DOHH2 (cell line): ENCODE measurements around the gene SLC12A4.

Experiments used
- H3F3A ChIP-seq: fragments of 200-600 bp; sonication (generic), shearing (Covaris generic); 2 replicates; pipeline ENCODE4 v1.6.0; 2016; ENCODE audit warnings: antibody characterized with exemption, mild to moderate bottlenecking; ENCODE audit not compliant: control insufficient read depth, insufficient read depth
- H3K27ac ChIP-seq: fragments of 200-600 bp; sonication (generic); 2 replicates; pipeline ENCODE4 v1.5.1; 2014; ENCODE audit warnings: low read depth, mild to moderate bottlenecking, low read length, moderate library complexity
- H3K27me3 ChIP-seq: fragments of 200-600 bp; sonication (generic); 2 replicates; pipeline ENCODE4 v1.6.1; 2014; ENCODE audit warnings: mild to moderate bottlenecking, low read length, mixed read lengths; ENCODE audit not compliant: control insufficient read depth
- H3K36me3 ChIP-seq: fragments of 200-600 bp; sonication (generic); 2 replicates; pipeline ENCODE4 v1.6.1; 2014; ENCODE audit warnings: mild to moderate bottlenecking, low read length, moderate library complexity, mixed read lengths; ENCODE audit not compliant: control insufficient read depth
- H3K4me1 ChIP-seq: fragments of 200-600 bp; sonication (generic); 2 replicates; pipeline ENCODE4 v1.6.1; 2014; ENCODE audit warnings: mild to moderate bottlenecking, low read length, mixed read lengths; ENCODE audit not compliant: control insufficient read depth
- H3K4me2 ChIP-seq: fragments of 200-600 bp; sonication (generic); 2 replicates; pipeline ENCODE4 v1.6.0; 2014; ENCODE audit warnings: mild to moderate bottlenecking, low read length, moderate library complexity
- H3K4me3 ChIP-seq: fragments of 200-600 bp; sonication (generic); 2 replicates; pipeline ENCODE4 v1.5.1; 2014; ENCODE audit warnings: mild to moderate bottlenecking, low read length, mixed read lengths
- H3K79me2 ChIP-seq: fragments of 200-600 bp; sonication (generic); 2 replicates; pipeline ENCODE4 v1.6.1; 2014; ENCODE audit warnings: mild to moderate bottlenecking, low read length, mixed read lengths; ENCODE audit not compliant: control insufficient read depth
- H3K9me2 ChIP-seq: fragments of 200-600 bp; sonication (generic); replicated peaks from 2 replicates; pipeline ENCODE4 v1.6.1; 2014; ENCODE audit warnings: mild to moderate bottlenecking, low read length, mixed read lengths; ENCODE audit not compliant: control insufficient read depth
- H3K9me3 ChIP-seq: fragments of 200-600 bp; sonication (generic); 2 replicates; pipeline ENCODE4 v1.6.1; 2014; ENCODE audit warnings: antibody characterized with exemption, low read length, mixed read lengths; ENCODE audit not compliant: control insufficient read depth, insufficient read depth
- H4K20me1 ChIP-seq: fragments of 200-600 bp; sonication (generic); 2 replicates; pipeline ENCODE4 v1.6.0; 2014; ENCODE audit warnings: low read depth, mild to moderate bottlenecking, antibody characterized with exemption, low read length, moderate library complexity; ENCODE audit not compliant: control insufficient read depth, insufficient read depth
- CTCF ChIP-seq: fragments of 200-600 bp; sonication (generic); IDR thresholded peaks from one replicate; pipeline ENCODE4 v1.5.1; 2014; ENCODE audit warnings: antibody characterized with exemption, mild to moderate bottlenecking, low read depth, low read length; ENCODE audit not compliant: poor library complexity, severe bottlenecking
- EZH2phosphoT487 ChIP-seq: fragments of 200-600 bp; sonication (generic); IDR thresholded peaks from 2 replicates; pipeline ENCODE4 v1.6.1; 2017; ENCODE audit warnings: borderline replicate concordance, mild to moderate bottlenecking, antibody characterized with exemption, low read length, moderate library complexity, mixed read lengths

The SLC12A4 gene

DNA sequence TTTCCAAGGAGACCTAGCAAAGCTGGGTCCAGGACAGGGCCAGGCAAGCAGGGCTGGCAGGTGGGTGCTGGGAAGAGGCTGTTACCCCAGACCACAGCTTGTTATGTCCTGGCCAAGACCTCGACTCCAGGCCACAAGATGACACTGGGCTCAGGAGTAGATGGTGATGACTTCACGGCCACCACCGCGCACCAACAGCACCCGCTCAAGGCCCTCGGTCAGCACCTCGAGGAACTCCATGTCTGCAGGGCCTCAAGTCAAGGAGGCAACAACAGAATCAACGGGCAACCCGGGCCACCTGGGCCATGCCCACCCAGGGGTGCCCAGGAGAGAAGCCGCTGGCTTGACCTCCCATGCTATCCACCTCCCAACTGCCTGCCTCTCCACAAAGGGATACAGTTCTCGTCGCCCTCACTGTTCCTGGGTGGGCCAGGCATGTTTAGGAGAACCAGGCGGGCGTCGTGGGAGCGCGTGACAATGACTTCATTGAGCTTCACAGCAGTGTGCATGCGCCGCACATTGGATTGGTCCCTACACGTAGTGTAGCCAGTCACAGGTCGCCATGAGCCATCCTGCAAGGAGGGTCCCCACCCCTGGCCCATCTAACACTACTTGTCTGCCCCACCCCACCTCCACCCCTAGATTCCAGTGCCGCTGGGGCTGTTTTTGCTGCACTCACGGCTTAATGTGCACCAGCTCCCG, 23.6 kb downstream of the SLC12A4 start:
- Histone ChIP-seq H4K20me1 (no peaks in the 10 kb centered on the region), H3K27ac (no peak overlapping the region), H3K27me3 (no peaks in the 10 kb centered on the region), H3K9me3 (no peaks in the 10 kb centered on the region), H3F3A (no peaks in the 10 kb centered on the region), H3K79me2 (no peaks in the 10 kb centered on the region), H3K4me1 (0 out of 2 replicates have a peak, but pooled peaks cover 3% of the 10 kb centered on the region), H3K36me3 (peaks cover 11% of the 10 kb centered on the region), H3K9me2 (no peaks in the 10 kb centered on the region), H3K4me3 (no peak overlapping the region), H3K4me2 (no peak overlapping the region)
- TF ChIP-seq EZH2phosphoT487 (no peak), CTCF (no peak)

GRCh38 chr16:67943619-67944504, 24.6 kb downstream of the SLC12A4 start, which contains the start of gene LCAT:
Gene LCAT, minus strand, starts transcription at chr16:67944120. Its CDS starts 19 bp downstream, at chr16:67944101.
- Histone ChIP-seq H3K27ac (no peak within 1 kb of the TSS), H3K36me3 (peaks cover 16% of the 10 kb centered on the region)
- no peak for TF ChIP-seq EZH2phosphoT487
- TF ChIP-seq CTCF, result no peak

DNA sequence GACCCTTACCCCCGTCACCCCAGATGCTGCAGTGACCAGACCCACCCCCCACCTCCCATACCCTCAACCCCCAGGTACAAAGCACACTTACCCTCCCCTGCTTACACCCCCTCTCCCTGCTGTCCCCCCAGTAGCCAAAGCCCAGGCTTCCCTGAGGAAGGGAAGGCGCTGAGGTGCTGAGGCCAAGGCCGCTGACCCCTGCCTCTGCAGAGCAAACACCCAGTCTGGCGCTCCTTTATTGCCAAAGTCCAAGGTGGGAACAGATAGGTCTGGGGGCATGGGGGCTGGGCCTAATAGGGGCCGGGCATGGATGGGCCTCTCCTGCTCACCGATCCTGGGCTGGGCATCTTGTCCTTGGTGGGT, 25.2 kb downstream of the SLC12A4 start:
- Histone ChIP-seq H3K4me3 (no peak overlapping the region), H3K4me1 (0 out of 2 replicates have a peak, but pooled peaks cover 3% of the 10 kb centered on the region), H3F3A (no peaks in the 10 kb centered on the region), H3K36me3 (peaks cover 16% of the 10 kb centered on the region), H3K4me2 (no peak overlapping the region), H3K79me2 (no peaks in the 10 kb centered on the region), H3K27me3 (no peaks in the 10 kb centered on the region), H3K27ac (no peak overlapping the region), H3K9me3 (no peaks in the 10 kb centered on the region), H4K20me1 (no peaks in the 10 kb centered on the region), H3K9me2 (no peaks in the 10 kb centered on the region)
- TF ChIP-seq CTCF (no peak), EZH2phosphoT487 (no peak)

More at GRCh38 chr16:67943619-67944504, 24.6 kb downstream of the SLC12A4 start, which contains the start of gene LCAT:
- Histone ChIP-seq H3F3A (no peaks in the 10 kb centered on the region), H3K27me3 (no peaks in the 10 kb centered on the region), H3K4me1 (0 out of 2 replicates have a peak, but pooled peaks cover 3% of the 10 kb centered on the region), H4K20me1 (no peaks in the 10 kb centered on the region), H3K4me3 (no peak within 1 kb of the TSS), H3K4me2 (no peak within 1 kb of the TSS), H3K79me2 (no peaks in the 10 kb centered on the region), H3K9me2 (no peaks in the 10 kb centered on the region), H3K9me3 (no peaks in the 10 kb centered on the region)
